NCI-H1105 treated with DMSO at 0.1 percent for 48 hours (cell line): ENCODE measurements around the gene ZNF195.
"Not testable (repeated sequence)": the region's sequence is repeated elsewhere in the genome, so short reads cannot be mapped to it uniquely, and the experiment has no call there.

Source experiments
- DNase-seq: peaks from one replicate; lab custom pipeline; 2025; lab: John Stamatoyannopoulos, UW

The ZNF195 gene

GRCh38 chr11:3347127-3347526 is 31.8 kb downstream of the ZNF195 start:
- no peak for DNase-seq

- DNase-seq = no peak
Measured at GRCh38 chr11:3346587-3346986, 32.4 kb downstream of the ZNF195 start.

- no peak for DNase-seq
Measured at GRCh38 chr11:3345736-3346135, 33.2 kb downstream of the ZNF195 start.

GRCh38 chr11:3344327-3345174 is 34.4 kb downstream of the ZNF195 start:
- DNase-seq = no peak

GRCh38 chr11:3342709-3343108 is 36.2 kb downstream of the ZNF195 start:
- no peak for DNase-seq

GRCh38 chr11:3341298-3341697 is 37.6 kb downstream of the ZNF195 start:
- DNase-seq = peak; percentile 27

- no peak for DNase-seq
Measured at GRCh38 chr11:3340025-3340424, 38.9 kb downstream of the ZNF195 start.

GRCh38 chr11:3339340-3339624 is 39.7 kb downstream of the ZNF195 start:
- DNase-seq = no peak

GRCh38 chr11:3338569-3339339 is 40.2 kb downstream of the ZNF195 start:
- DNase-seq = no peak

- not testable (repeated sequence) for DNase-seq
Measured at GRCh38 chr11:3336420-3336819, 42.5 kb downstream of the ZNF195 start.

GRCh38 chr11:3333157-3333556 is 45.8 kb downstream of the ZNF195 start:
- DNase-seq = not testable (repeated sequence)

- DNase-seq = not testable (repeated sequence)
Measured at GRCh38 chr11:3331078-3331477, 47.9 kb downstream of the ZNF195 start.

GRCh38 chr11:3330064-3330463 is 48.9 kb downstream of the ZNF195 start:
- not testable (repeated sequence) for DNase-seq

- not testable (repeated sequence) for DNase-seq
Measured at GRCh38 chr11:3328503-3328902, 50.4 kb downstream of the ZNF195 start.

GRCh38 chr11:3326450-3326849 is 52.5 kb downstream of the ZNF195 start:
- not testable (repeated sequence) for DNase-seq

GRCh38 chr11:3324724-3325123 is 54.2 kb downstream of the ZNF195 start:
- not testable (repeated sequence) for DNase-seq
